WTC11 (cell line): ENCODE measurements around the gene RNF11. TPM values are rescaled to one million over a fixed set of nuclear protein-coding genes. Genes with fewer than 3 reads are reported as not detected.

Experiments used
- ATAC-seq: fragments of 200-7000 bp; cut with Tn5 transposase; 2 replicates; pipeline ENCODE4 v1.10.0; 2021; ENCODE audit warnings: mild to moderate bottlenecking, moderate library complexity
- CTCF ChIA-PET: fragments of 300-600 bp; sonication (Branson Sonifier 250); formaldehyde crosslinking; loops from one replicate; lab custom pipeline; 2021; ENCODE audit warnings: antibody characterized with exemption; lab: Charles Lee
- POLR2A ChIA-PET: fragments of 350-600 bp; sonication (Branson Sonifier 250); formaldehyde crosslinking; loops from one replicate; lab custom pipeline; 2021; ENCODE audit warnings: antibody characterized with exemption; lab: Charles Lee
- DNase-seq: peaks from one replicate; pipeline ENCODE4 v3.0.0; 2021; ENCODE audit warnings: low spot score
- H3K27ac Mint-ChIP-seq: 2 replicates; pipeline ENCODE4 v1.8.0; 2021; ENCODE audit warnings: mixed read lengths
- H3K27me3 Mint-ChIP-seq: 2 replicates; pipeline ENCODE4 v1.8.0; 2021; ENCODE audit warnings: low read depth, mild to moderate bottlenecking, moderate library complexity, mixed read lengths
- H3K36me3 Mint-ChIP-seq: 2 replicates; pipeline ENCODE4 v1.8.0; 2021; ENCODE audit warnings: mixed read lengths
- H3K4me1 Mint-ChIP-seq: 2 replicates; pipeline ENCODE4 v1.8.0; 2022; ENCODE audit warnings: mixed read lengths
- H3K4me3 Mint-ChIP-seq: 2 replicates; pipeline ENCODE4 v1.8.0; 2021; ENCODE audit warnings: mild to moderate bottlenecking, moderate library complexity, mixed read lengths
- H3K9me3 Mint-ChIP-seq: 2 replicates; pipeline ENCODE4 v1.8.0; 2021; ENCODE audit warnings: mixed read lengths
- AFF4 ChIP-seq: sonication (generic); formaldehyde crosslinking; IDR thresholded peaks from 2 replicates; pipeline ENCODE4 v1.8.1; 2023; ENCODE audit warnings: mild to moderate bottlenecking, missing genetic modification reagents, borderline replicate concordance
- E2F4 ChIP-seq: sonication (generic); formaldehyde crosslinking; IDR thresholded peaks from 2 replicates; pipeline ENCODE4 v1.8.1; 2022; ENCODE audit warnings: low read depth, mild to moderate bottlenecking, moderate library complexity, missing genetic modification reagents, borderline replicate concordance
- ESRRA ChIP-seq: sonication (generic); formaldehyde crosslinking; IDR thresholded peaks from 2 replicates; pipeline ENCODE4 v1.8.1; 2022; ENCODE audit warnings: mild to moderate bottlenecking, missing genetic modification reagents, borderline replicate concordance
- FOXJ3 ChIP-seq: sonication (generic); formaldehyde crosslinking; IDR thresholded peaks from 2 replicates; pipeline ENCODE4 v1.9.0; 2021; ENCODE audit warnings: missing genetic modification reagents, mild to moderate bottlenecking, borderline replicate concordance
- FOXP1 ChIP-seq: sonication (generic); formaldehyde crosslinking; IDR thresholded peaks from 2 replicates; pipeline ENCODE4 v1.8.0; 2022; ENCODE audit warnings: missing genetic modification reagents, mild to moderate bottlenecking, moderate library complexity, borderline replicate concordance
- FOXP4 ChIP-seq: sonication (generic); formaldehyde crosslinking; IDR thresholded peaks from 2 replicates; pipeline ENCODE4 v1.8.0; 2022; ENCODE audit warnings: mild to moderate bottlenecking, missing genetic modification reagents
- GTF2I ChIP-seq: fragments of 250-450 bp; sonication (Bioruptor Pico); conservative IDR thresholded peaks from 2 replicates; pipeline ENCODE4 v1.4.0; 2021; ENCODE audit warnings: mild to moderate bottlenecking
- JAZF1 ChIP-seq: fragments of 250-450 bp; sonication (Bioruptor Pico); IDR thresholded peaks from 2 replicates; pipeline ENCODE4 v1.9.0; 2021; ENCODE audit warnings: moderate library complexity, mild to moderate bottlenecking, inconsistent platforms
- JUN ChIP-seq: sonication (generic); formaldehyde crosslinking; IDR thresholded peaks from 2 replicates; pipeline ENCODE4 v1.8.0; 2023; ENCODE audit warnings: mild to moderate bottlenecking, missing genetic modification reagents
- RORB ChIP-seq: fragments of 250-450 bp; sonication (Bioruptor Pico); IDR thresholded peaks from 2 replicates; pipeline ENCODE4 v1.9.0; 2021; ENCODE audit warnings: mild to moderate bottlenecking
- SP1 ChIP-seq: sonication (generic); formaldehyde crosslinking; conservative IDR thresholded peaks from 2 replicates; pipeline ENCODE4 v1.8.1; 2022; ENCODE audit warnings: missing genetic modification reagents
- USF2 ChIP-seq: sonication (generic); formaldehyde crosslinking; IDR thresholded peaks from 2 replicates; pipeline ENCODE4 v1.8.1; 2023; ENCODE audit warnings: mild to moderate bottlenecking, missing genetic modification reagents, moderate library complexity
- ZNF121 ChIP-seq: sonication (generic); formaldehyde crosslinking; IDR thresholded peaks from 2 replicates; pipeline ENCODE4 v1.8.0; 2023; ENCODE audit warnings: missing genetic modification reagents
- ZNF219 ChIP-seq: sonication (generic); formaldehyde crosslinking; IDR thresholded peaks from 2 replicates; pipeline ENCODE4 v1.8.0; 2023; ENCODE audit warnings: missing genetic modification reagents, mild to moderate bottlenecking, borderline replicate concordance
- ZNF317 ChIP-seq: sonication (generic); formaldehyde crosslinking; IDR thresholded peaks from 2 replicates; pipeline ENCODE4 v1.8.1; 2023; ENCODE audit warnings: low read depth, mild to moderate bottlenecking, moderate library complexity, missing genetic modification reagents, borderline replicate concordance
- ZNF423 ChIP-seq: fragments of 250-450 bp; sonication (Bioruptor Pico); IDR thresholded peaks from 2 replicates; pipeline ENCODE4 v2.1.2; 2022; ENCODE audit warnings: mild to moderate bottlenecking, moderate library complexity
- total RNA-seq: library from RNA; stranded (reverse); gene quantifications from 3 replicates; pipeline ENCODE4 v1.2.3, GENCODE V29; 2021
- TF ChIP-seq, protein P1 (sequence below): sonication (generic); formaldehyde crosslinking; IDR thresholded peaks from 2 replicates; pipeline ENCODE4 v1.8.1; 2022; ENCODE audit warnings: mild to moderate bottlenecking, moderate library complexity, missing genetic modification reagents
- TF ChIP-seq, protein P2 (sequence below): sonication (generic); formaldehyde crosslinking; IDR thresholded peaks from 2 replicates; pipeline ENCODE4 v1.8.1; 2023; ENCODE audit warnings: mild to moderate bottlenecking, moderate library complexity, missing genetic modification reagents
- TF ChIP-seq, protein P3 (sequence below): sonication (generic); formaldehyde crosslinking; IDR thresholded peaks from 2 replicates; pipeline ENCODE4 v1.8.1; 2023; ENCODE audit warnings: mild to moderate bottlenecking, missing genetic modification reagents
- TF ChIP-seq, protein P4 (sequence below): sonication (generic); formaldehyde crosslinking; IDR thresholded peaks from 2 replicates; pipeline ENCODE4 v1.8.0; 2022; ENCODE audit warnings: mild to moderate bottlenecking, missing genetic modification reagents

Gene RNF11
- total RNA-seq, 1 experiment from 2014 or later = 46.1 TPM

DNA sequence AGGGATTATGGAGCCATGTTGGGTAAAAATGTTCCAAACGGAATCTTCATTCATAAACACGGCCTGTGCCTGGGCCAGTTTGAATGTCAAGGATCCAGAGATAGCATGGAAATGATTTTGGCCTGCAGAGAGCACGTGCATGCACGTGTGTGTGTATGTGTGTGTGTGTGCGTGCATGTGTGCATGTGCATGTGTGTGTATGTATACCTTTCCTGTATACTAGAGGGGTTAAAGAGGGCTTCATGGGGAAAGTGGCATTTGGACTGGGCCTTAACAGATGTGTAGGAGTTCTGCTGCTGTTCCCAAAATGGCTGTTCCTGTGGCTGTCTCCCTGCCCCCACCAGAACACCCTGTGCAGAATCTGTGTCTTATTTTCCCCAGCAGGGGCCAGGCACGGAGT lies 72.6 kb downstream of the RNF11 start:
- H3K36me3 Mint-ChIP-seq = no peaks in the 10 kb centered on the region
- DNase-seq (no peak), ATAC-seq (no peak)
- POLR2A ChIA-PET = interaction anchor here (0.7 kb wide), 1 partner anchor 1271 kb away, joined by 3 read pairs; no protein-coding TSS in a partner anchor
- H3K4me1 Mint-ChIP-seq = peaks cover 8% of the 10 kb centered on the region
- no peak overlapping the region for H3K4me3 Mint-ChIP-seq
- TF ChIP-seq, protein P1, sequence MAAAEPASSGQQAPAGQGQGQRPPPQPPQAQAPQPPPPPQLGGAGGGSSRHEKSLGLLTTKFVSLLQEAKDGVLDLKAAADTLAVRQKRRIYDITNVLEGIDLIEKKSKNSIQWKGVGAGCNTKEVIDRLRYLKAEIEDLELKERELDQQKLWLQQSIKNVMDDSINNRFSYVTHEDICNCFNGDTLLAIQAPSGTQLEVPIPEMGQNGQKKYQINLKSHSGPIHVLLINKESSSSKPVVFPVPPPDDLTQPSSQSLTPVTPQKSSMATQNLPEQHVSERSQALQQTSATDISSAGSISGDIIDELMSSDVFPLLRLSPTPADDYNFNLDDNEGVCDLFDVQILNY (CRISPR knock-in tag) = no peak
- no peak for TF ChIP-seq JUN (CRISPR knock-in tag)
- no peak for TF ChIP-seq SP1
- TF ChIP-seq ZNF121 = no peak
- TF ChIP-seq AFF4 (CRISPR knock-in tag) = no peak
- TF ChIP-seq, protein P2, sequence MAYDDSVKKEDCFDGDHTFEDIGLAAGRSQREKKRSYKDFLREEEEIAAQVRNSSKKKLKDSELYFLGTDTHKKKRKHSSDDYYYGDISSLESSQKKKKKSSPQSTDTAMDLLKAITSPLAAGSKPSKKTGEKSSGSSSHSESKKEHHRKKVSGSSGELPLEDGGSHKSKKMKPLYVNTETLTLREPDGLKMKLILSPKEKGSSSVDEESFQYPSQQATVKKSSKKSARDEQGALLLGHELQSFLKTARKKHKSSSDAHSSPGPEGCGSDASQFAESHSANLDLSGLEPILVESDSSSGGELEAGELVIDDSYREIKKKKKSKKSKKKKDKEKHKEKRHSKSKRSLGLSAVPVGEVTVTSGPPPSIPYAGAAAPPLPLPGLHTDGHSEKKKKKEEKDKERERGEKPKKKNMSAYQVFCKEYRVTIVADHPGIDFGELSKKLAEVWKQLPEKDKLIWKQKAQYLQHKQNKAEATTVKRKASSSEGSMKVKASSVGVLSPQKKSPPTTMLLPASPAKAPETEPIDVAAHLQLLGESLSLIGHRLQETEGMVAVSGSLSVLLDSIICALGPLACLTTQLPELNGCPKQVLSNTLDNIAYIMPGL (CRISPR knock-in tag) = no peak
- no peak for TF ChIP-seq E2F4 (CRISPR knock-in tag)
- no peak for TF ChIP-seq USF2 (CRISPR knock-in tag)
- TF ChIP-seq FOXP4 (CRISPR knock-in tag) = no peak
- TF ChIP-seq ZNF317 (CRISPR knock-in tag) = no peak
- TF ChIP-seq ESRRA (CRISPR knock-in tag) = no peak
- no peak for TF ChIP-seq ZNF219 (CRISPR knock-in tag)
- CTCF ChIA-PET = interaction anchor here (1.7 kb wide), 1 partner anchor 12 kb away, joined by 7 read pairs; no protein-coding TSS in a partner anchor
- no peaks in the 10 kb centered on the region for H3K27me3 Mint-ChIP-seq
- no peaks in the 10 kb centered on the region for H3K9me3 Mint-ChIP-seq
- no peak overlapping the region for H3K27ac Mint-ChIP-seq

DNA sequence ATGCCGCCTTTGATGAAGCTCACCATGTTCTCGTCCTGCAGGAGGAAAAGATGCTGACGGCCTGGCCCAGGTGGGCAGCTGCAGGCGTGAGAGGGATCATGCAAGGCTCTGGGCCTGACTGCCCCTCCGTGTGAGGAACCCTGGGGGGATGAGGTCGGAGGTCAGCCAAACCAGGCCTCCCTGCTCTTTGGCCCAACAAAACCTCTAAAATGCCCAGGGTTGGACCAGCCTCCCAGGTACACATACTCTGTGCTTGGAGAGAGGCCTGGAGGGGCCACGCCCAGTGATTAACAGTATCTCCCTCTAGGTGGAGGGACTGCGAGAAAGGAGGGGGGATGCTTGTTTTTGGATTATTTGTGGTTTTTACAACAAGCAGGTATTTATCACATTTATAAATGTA lies 73.2 kb downstream of the RNF11 start:
- H3K9me3 Mint-ChIP-seq = no peaks in the 10 kb centered on the region
- no peak for DNase-seq
- ATAC-seq = no peak
- H3K27ac Mint-ChIP-seq = no peak overlapping the region
- POLR2A ChIA-PET = no interaction called here
- no peaks in the 10 kb centered on the region for H3K36me3 Mint-ChIP-seq
- CTCF ChIA-PET = interaction anchor here (1.7 kb wide), 1 partner anchor 12 kb away, joined by 7 read pairs; no protein-coding TSS in a partner anchor
- no peaks in the 10 kb centered on the region for H3K27me3 Mint-ChIP-seq
- H3K4me1 Mint-ChIP-seq = peaks cover 8% of the 10 kb centered on the region
- no peak overlapping the region for H3K4me3 Mint-ChIP-seq
- TF ChIP-seq RORB (CRISPR knock-in tag) (no peak), ZNF121 (no peak), FOXJ3 (no peak), GTF2I (CRISPR knock-in tag) (no peak), ZNF423 (CRISPR knock-in tag) (no peak), JAZF1 (CRISPR knock-in tag) (no peak), FOXP1 (CRISPR knock-in tag) (no peak)
- TF ChIP-seq, protein P3, sequence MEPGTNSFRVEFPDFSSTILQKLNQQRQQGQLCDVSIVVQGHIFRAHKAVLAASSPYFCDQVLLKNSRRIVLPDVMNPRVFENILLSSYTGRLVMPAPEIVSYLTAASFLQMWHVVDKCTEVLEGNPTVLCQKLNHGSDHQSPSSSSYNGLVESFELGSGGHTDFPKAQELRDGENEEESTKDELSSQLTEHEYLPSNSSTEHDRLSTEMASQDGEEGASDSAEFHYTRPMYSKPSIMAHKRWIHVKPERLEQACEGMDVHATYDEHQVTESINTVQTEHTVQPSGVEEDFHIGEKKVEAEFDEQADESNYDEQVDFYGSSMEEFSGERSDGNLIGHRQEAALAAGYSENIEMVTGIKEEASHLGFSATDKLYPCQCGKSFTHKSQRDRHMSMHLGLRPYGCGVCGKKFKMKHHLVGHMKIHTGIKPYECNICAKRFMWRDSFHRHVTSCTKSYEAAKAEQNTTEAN (CRISPR knock-in tag) = no peak
- TF ChIP-seq, protein P2 (CRISPR knock-in tag) = no peak
- TF ChIP-seq, protein P4, sequence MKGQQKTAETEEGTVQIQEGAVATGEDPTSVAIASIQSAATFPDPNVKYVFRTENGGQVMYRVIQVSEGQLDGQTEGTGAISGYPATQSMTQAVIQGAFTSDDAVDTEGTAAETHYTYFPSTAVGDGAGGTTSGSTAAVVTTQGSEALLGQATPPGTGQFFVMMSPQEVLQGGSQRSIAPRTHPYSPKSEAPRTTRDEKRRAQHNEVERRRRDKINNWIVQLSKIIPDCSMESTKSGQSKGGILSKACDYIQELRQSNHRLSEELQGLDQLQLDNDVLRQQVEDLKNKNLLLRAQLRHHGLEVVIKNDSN (CRISPR knock-in tag) = no peak
